SK-N-SH (cell line): ENCODE measurements around the gene TACR3.

Experiments used
- CTCF ChIP-seq: fragments of 200-600 bp; sonication (generic); IDR thresholded peaks from 2 replicates; pipeline ENCODE4 v1.6.1; 2017; ENCODE audit warnings: antibody characterized with exemption, mild to moderate bottlenecking, moderate library complexity
- FOXJ3 ChIP-seq: sonication (generic); formaldehyde crosslinking; IDR thresholded peaks from 2 replicates; pipeline ENCODE4 v1.5.1; 2020; ENCODE audit warnings: mild to moderate bottlenecking, missing genetic modification reagents
- FOXM1 ChIP-seq: IDR thresholded peaks from 2 replicates; pipeline ENCODE4 v1.4.0; 2012; ENCODE audit warnings: low read depth, mild to moderate bottlenecking
- SMC3 ChIP-seq: IDR thresholded peaks from 2 replicates; pipeline ENCODE4 v1.6.1; 2012; ENCODE audit warnings: low read depth, low read length, improper control_type of control experiment

GRCh38 chr4:103591841-103592240 is 127.9 kb downstream of the TACR3 start:
- TF ChIP-seq SMC3, result no peak
- TF ChIP-seq CTCF, result no peak
- TF ChIP-seq FOXM1, result no peak
- no peak for TF ChIP-seq FOXJ3 (CRISPR knock-in tag)
